ENCODE data around the gene MTRF1L. TPM values are rescaled to one million over a fixed set of nuclear protein-coding genes. Genes with fewer than 3 reads are reported as not detected.

MTRF1L gene
- total RNA-seq, 1 experiment from 2014 or later: 8.0 TPM

DNA sequence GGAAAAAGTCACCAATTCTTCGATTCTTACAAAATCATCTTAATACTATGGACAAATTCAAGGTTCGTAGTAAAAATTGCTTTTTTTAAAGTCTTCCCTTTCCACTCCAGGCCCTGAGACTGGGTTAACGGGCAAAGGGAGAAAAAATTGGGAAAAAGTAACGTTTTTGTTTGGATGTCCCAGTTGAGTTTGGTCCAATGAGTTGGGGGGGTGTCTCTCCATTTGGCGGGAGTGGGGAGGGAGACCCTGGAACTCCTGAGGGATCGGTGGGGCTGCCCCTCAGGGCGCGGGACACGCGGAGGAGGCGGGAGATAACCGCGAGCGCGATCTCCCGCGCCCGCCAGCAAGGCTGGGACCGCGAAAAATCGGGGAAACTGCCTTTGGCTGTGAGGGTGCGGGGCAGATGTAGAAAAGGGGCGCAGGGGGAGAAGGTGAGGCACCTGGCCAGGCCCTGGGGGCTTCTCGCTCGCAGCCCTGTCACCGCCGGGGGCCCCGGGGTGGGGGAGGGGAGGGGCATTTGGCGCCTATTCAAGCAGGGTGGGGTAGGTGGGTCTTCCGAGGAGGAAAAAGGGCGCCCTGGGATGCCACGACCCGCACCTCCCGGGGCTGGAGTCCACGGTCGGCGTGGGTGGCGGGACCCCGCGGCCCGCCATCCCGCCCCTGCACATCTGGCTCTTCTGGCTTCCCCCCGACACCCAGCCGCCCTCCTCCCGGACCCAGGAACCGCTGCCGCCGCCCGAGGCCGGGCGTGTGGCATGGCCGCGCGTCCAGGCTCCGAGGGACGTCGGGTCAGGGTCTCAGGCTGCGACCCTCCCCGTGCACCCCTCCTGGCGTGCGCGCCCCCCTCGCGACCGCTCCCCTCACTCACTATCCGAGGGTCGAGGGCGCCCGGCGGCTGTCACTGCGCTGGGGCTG lies 20.3 kb downstream of the MTRF1L start:
- TF ChIP-seq EZH2 (IDR thresholded peaks at IDR 0.05; ENCODE audit: low read depth): no peak
- H2AFZ ChIP-seq: peak overlapping the region; percentile 65; the same call in 1 of the 2 replicates
- intact Hi-C loops (cut with micrococcal nuclease; ENCODE audit: unreplicated experiment): no loop called here
- no peaks in the 10 kb centered on the region for H3K27me3 ChIP-seq (ENCODE audit: insufficient read depth, low read depth)
- H3K36me3 ChIP-seq (ENCODE audit: low read depth): peaks cover 7% of the 10 kb centered on the region; the same call in 1 of the 2 replicates
- H3K9me2 ChIP-seq (ENCODE audit: insufficient read depth): no peaks in the 10 kb centered on the region
- no peaks in the 10 kb centered on the region for H3K9me3 ChIP-seq (ENCODE audit: insufficient read depth, low read depth)
- CTCF ChIA-PET: interaction anchor here (0.9 kb wide), 1 partner anchor 28 kb away, joined by 3 read pairs; no protein-coding TSS in a partner anchor
- H3K79me2 ChIP-seq (ENCODE audit: low read depth): peaks cover 84% of the 10 kb centered on the region
- peak overlapping the region; percentile 87 for H3K4me3 ChIP-seq
- DNase-seq: no peak
- H4K20me1 ChIP-seq (ENCODE audit: insufficient read depth): peaks cover 28% of the 10 kb centered on the region
- TSS peak; percentile 29 for BruUV-seq (replicated peaks)
- peaks cover 37% of the 10 kb centered on the region for H3K4me1 ChIP-seq (replicated peaks; ENCODE audit: insufficient read depth)
- H3K27ac ChIP-seq: no peak overlapping the region
- H3F3A ChIP-seq (ENCODE audit: insufficient read depth, low read depth): peaks cover 23% of the 10 kb centered on the region
- peak overlapping the region; percentile 80 for H3K4me2 ChIP-seq
- POLR2A ChIA-PET (ENCODE audit: unreplicated experiment): interaction anchor here (0.6 kb wide), 2 partner anchors 34 to 707 kb away, joined by 3 to 5 read pairs; no protein-coding TSS in a partner anchor

DNA sequence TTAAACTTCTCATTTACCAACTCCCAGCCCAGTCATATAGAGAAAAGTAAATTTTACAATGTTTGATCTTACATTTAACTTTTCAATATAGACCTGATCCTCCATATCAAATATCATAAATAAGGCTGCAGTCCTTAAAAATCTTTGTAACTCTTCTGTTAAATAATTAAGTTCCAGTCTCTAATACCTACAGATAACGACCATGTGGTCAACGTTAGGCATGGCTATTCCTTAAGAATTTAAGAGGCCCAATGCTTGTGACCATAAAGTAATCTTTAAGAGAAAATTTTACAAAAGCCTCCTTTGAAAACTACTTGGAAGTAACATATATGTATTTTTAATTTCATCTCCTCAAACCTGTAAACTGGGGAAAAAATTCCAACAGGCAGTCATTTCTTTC lies 21.3 kb downstream of the MTRF1L start:
- H3K4me2 ChIP-seq: peak overlapping the region; percentile 80
- ChIA-PET CTCF (no interaction called here), POLR2A (ENCODE audit: unreplicated experiment) (no interaction called here)
- H3K79me2 ChIP-seq (ENCODE audit: low read depth): peaks cover 85% of the 10 kb centered on the region
- H3K9me2 ChIP-seq (ENCODE audit: insufficient read depth): no peaks in the 10 kb centered on the region
- H3K9me3 ChIP-seq (ENCODE audit: insufficient read depth, low read depth): no peaks in the 10 kb centered on the region
- H3K4me3 ChIP-seq: peak overlapping the region; percentile 87
- peaks cover 11% of the 10 kb centered on the region; the same call in 1 of the 2 replicates for H3K36me3 ChIP-seq (ENCODE audit: low read depth)
- intact Hi-C loops (cut with micrococcal nuclease; ENCODE audit: unreplicated experiment): no loop called here
- no peak for TF ChIP-seq EZH2 (IDR thresholded peaks at IDR 0.05; ENCODE audit: low read depth)
- TF ChIP-seq, protein P1, sequence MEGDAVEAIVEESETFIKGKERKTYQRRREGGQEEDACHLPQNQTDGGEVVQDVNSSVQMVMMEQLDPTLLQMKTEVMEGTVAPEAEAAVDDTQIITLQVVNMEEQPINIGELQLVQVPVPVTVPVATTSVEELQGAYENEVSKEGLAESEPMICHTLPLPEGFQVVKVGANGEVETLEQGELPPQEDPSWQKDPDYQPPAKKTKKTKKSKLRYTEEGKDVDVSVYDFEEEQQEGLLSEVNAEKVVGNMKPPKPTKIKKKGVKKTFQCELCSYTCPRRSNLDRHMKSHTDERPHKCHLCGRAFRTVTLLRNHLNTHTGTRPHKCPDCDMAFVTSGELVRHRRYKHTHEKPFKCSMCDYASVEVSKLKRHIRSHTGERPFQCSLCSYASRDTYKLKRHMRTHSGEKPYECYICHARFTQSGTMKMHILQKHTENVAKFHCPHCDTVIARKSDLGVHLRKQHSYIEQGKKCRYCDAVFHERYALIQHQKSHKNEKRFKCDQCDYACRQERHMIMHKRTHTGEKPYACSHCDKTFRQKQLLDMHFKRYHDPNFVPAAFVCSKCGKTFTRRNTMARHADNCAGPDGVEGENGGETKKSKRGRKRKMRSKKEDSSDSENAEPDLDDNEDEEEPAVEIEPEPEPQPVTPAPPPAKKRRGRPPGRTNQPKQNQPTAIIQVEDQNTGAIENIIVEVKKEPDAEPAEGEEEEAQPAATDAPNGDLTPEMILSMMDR (conservative IDR thresholded peaks at IDR 0.05): no peak
- no peak for DNase-seq
- BruUV-seq (replicated peaks): no TSS peak
- H4K20me1 ChIP-seq (ENCODE audit: insufficient read depth): peaks cover 26% of the 10 kb centered on the region
- H3F3A ChIP-seq (ENCODE audit: insufficient read depth, low read depth): peaks cover 20% of the 10 kb centered on the region
- no peak overlapping the region for H3K27ac ChIP-seq
- peaks cover 37% of the 10 kb centered on the region for H3K4me1 ChIP-seq (replicated peaks; ENCODE audit: insufficient read depth)
- no peak overlapping the region for H2AFZ ChIP-seq
- no peaks in the 10 kb centered on the region for H3K27me3 ChIP-seq (ENCODE audit: insufficient read depth, low read depth)

DNA sequence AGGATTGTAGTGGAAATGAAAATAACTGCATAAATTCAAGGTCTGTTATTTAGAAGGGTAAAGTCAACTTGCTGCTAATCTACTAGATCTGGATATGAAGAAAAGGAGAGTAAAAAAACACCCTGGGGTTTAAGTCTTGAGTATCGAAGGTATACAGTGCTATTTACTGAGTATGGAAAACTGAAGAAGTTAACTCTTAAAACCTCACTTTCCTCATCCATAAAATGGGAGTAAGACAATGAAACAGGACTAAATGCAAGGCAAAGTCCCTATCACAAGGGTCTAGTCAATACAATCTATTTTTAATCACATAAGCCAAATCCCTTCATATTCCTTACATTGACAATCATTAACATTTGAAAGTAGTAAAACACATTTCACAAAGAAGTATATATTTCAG lies 21.9 kb downstream of the MTRF1L start:
- peaks cover 6% of the 10 kb centered on the region; the same call in 1 of the 2 replicates for H3K36me3 ChIP-seq (ENCODE audit: low read depth)
- peak overlapping the region; percentile 80 for H3K4me2 ChIP-seq
- BruUV-seq (replicated peaks): no TSS peak
- peaks cover 37% of the 10 kb centered on the region for H3K4me1 ChIP-seq (replicated peaks; ENCODE audit: insufficient read depth)
- TF ChIP-seq EZH2 (IDR thresholded peaks at IDR 0.05; ENCODE audit: low read depth): no peak
- TF ChIP-seq, protein P1 (conservative IDR thresholded peaks at IDR 0.05): no peak
- DNase-seq: no peak
- ChIA-PET CTCF (no interaction called here), POLR2A (ENCODE audit: unreplicated experiment) (no interaction called here)
- no peaks in the 10 kb centered on the region for H3K9me2 ChIP-seq (ENCODE audit: insufficient read depth)
- no peaks in the 10 kb centered on the region for H3K9me3 ChIP-seq (ENCODE audit: insufficient read depth, low read depth)
- H4K20me1 ChIP-seq (ENCODE audit: insufficient read depth): peaks cover 26% of the 10 kb centered on the region
- intact Hi-C loops (cut with micrococcal nuclease; ENCODE audit: unreplicated experiment): no loop called here
- peaks cover 85% of the 10 kb centered on the region for H3K79me2 ChIP-seq (ENCODE audit: low read depth)
- peaks cover 23% of the 10 kb centered on the region for H3F3A ChIP-seq (ENCODE audit: insufficient read depth, low read depth)
- H3K27ac ChIP-seq: no peak overlapping the region
- no peak overlapping the region for H2AFZ ChIP-seq
- H3K4me3 ChIP-seq: peak overlapping the region; percentile 87
- H3K27me3 ChIP-seq (ENCODE audit: insufficient read depth, low read depth): no peaks in the 10 kb centered on the region
